ENCODE results near the gene GAST. TPM values are rescaled to one million over a fixed set of nuclear protein-coding genes. Genes with fewer than 3 reads are reported as not detected.

GAST gene
- total and polyA plus RNA-seq, 2 of the 13 experiments (the other 11 are each of a cell fraction or from before 2014, with no cell fraction given), result 0.32 to 0.42 TPM

DNA sequence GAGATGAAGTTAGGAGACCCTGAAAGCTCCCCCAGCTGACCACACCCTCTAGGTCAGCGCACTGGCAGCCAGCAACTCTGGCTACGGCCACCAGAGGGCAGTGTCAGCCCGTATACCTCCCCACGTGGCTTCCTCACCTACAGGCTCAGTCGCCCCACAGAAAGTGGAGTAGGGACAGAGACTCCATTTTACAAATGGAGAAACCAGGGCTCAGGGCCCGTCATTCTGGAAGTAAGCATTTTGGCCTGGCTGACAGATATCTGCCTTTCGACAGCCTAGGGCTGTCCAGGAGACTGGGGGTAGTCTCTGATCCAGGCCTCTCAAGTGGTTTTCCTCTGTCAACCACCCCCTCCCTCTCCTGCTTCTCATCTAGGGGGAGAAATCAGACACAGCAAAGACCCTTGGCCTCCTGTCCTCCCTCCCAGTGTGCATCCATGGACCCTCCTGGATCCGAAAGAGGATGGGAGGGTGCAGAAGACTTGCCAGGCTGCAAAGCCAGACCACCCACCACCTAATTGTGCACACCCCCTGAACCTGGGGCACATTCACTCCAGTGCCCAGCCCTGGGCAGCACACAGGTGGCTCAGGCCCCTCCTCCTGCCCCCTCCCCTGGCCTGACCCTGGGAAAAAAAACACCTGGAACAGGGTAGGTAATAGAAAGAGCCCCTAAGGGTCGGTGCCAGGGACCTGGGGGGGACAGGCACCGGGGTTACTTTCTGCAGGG, 26.1 kb downstream of the GAST start (continued):
- TF ChIP-seq ZNF329 (CRISPR knock-in tag; IDR thresholded peaks at IDR 0.05; ENCODE audit: low read depth) (0 out of 2 replicates have a peak, but pooled peaks have one; percentile 40), ZNF234 (CRISPR knock-in tag; conservative IDR thresholded peaks at IDR 0.05) (no peak), ZNF839 (CRISPR knock-in tag; IDR thresholded peaks at IDR 0.05; ENCODE audit: borderline replicate concordance) (no peak), ZNF251 (CRISPR knock-in tag; IDR thresholded peaks at IDR 0.05) (no peak), IRX3 (CRISPR knock-in tag; IDR thresholded peaks at IDR 0.05; ENCODE audit: borderline replicate concordance, low read depth) (no peak), ZNF558 (CRISPR knock-in tag; IDR thresholded peaks at IDR 0.05; ENCODE audit: borderline replicate concordance) (0 out of 2 replicates have a peak, but pooled peaks have one; percentile 37), CBX2 (IDR thresholded peaks at IDR 0.05; ENCODE audit: low read depth, low read length) (no peak), CBX2 (CRISPR knock-in tag; IDR thresholded peaks at IDR 0.05; ENCODE audit: low read depth) (no peak), RELA (CRISPR knock-in tag; IDR thresholded peaks at IDR 0.05) (0 out of 2 replicates have a peak, but pooled peaks have one; percentile 27), KAT2B (IDR thresholded peaks at IDR 0.05; ENCODE audit: borderline replicate concordance, low read depth, low read length) (no peak), GFI1 (CRISPR knock-in tag; IDR thresholded peaks at IDR 0.05; ENCODE audit: borderline replicate concordance) (no peak), ZMAT3 (CRISPR knock-in tag; conservative IDR thresholded peaks at IDR 0.05) (no peak), ZNF737 (CRISPR knock-in tag; IDR thresholded peaks at IDR 0.05; ENCODE audit: borderline replicate concordance) (no peak), ZNF747 (CRISPR knock-in tag; IDR thresholded peaks at IDR 0.05; ENCODE audit: borderline replicate concordance) (no peak), HMG20B (CRISPR knock-in tag; conservative IDR thresholded peaks at IDR 0.05) (no peak), ZNF772 (CRISPR knock-in tag; IDR thresholded peaks at IDR 0.05) (0 out of 2 replicates have a peak, but pooled peaks have one; percentile 48), ZNF672 (CRISPR knock-in tag; IDR thresholded peaks at IDR 0.05) (no peak), STAG1 (CRISPR knock-in tag; IDR thresholded peaks at IDR 0.05) (peak; percentile 100), ZNF232 (CRISPR knock-in tag; IDR thresholded peaks at IDR 0.05; ENCODE audit: borderline replicate concordance) (peak; percentile 81; the same call in 1 of the 2 replicates), ZNF790 (CRISPR knock-in tag; IDR thresholded peaks at IDR 0.05; ENCODE audit: borderline replicate concordance) (no peak), HNRNPUL1 (IDR thresholded peaks at IDR 0.05; ENCODE audit: low read depth, low read length) (no peak), MATR3 (CRISPR knock-in tag; IDR thresholded peaks at IDR 0.05) (no peak), ZNF564 (CRISPR knock-in tag; IDR thresholded peaks at IDR 0.05) (peak; percentile 53; the same call in 1 of the 2 replicates)
- TF ChIP-seq, protein P1, sequence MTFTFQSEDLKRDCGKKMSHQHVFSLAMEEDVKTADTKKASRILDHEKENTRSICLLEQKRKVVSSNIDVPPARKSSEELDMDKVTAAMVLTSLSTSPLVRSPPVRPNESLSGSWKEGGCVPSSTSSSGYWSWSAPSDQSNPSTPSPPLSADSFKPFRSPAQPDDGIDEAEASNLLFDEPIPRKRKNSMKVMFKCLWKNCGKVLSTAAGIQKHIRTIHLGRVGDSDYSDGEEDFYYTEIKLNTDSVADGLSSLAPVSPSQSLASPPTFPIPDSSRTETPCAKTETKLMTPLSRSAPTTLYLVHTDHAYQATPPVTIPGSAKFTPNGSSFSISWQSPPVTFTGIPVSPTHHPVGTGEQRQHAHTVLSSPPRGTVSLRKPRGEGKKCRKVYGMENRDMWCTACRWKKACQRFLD (CRISPR knock-in tag; IDR thresholded peaks at IDR 0.05; ENCODE audit: borderline replicate concordance), result no peak
- TF ChIP-seq, protein P2, sequence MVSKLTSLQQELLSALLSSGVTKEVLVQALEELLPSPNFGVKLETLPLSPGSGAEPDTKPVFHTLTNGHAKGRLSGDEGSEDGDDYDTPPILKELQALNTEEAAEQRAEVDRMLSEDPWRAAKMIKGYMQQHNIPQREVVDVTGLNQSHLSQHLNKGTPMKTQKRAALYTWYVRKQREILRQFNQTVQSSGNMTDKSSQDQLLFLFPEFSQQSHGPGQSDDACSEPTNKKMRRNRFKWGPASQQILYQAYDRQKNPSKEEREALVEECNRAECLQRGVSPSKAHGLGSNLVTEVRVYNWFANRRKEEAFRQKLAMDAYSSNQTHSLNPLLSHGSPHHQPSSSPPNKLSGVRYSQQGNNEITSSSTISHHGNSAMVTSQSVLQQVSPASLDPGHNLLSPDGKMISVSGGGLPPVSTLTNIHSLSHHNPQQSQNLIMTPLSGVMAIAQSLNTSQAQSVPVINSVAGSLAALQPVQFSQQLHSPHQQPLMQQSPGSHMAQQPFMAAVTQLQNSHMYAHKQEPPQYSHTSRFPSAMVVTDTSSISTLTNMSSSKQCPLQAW (CRISPR knock-in tag; IDR thresholded peaks at IDR 0.05), result no peak
- TF ChIP-seq, protein P3, sequence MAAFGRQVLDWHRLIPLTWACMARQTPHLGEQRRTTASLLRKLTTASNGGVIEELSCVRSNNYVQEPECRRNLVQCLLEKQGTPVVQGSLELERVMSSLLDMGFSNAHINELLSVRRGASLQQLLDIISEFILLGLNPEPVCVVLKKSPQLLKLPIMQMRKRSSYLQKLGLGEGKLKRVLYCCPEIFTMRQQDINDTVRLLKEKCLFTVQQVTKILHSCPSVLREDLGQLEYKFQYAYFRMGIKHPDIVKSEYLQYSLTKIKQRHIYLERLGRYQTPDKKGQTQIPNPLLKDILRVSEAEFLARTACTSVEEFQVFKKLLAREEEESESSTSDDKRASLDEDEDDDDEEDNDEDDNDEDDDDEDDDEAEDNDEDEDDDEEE (CRISPR knock-in tag; IDR thresholded peaks at IDR 0.05), result no peak
- TF ChIP-seq, protein P4, sequence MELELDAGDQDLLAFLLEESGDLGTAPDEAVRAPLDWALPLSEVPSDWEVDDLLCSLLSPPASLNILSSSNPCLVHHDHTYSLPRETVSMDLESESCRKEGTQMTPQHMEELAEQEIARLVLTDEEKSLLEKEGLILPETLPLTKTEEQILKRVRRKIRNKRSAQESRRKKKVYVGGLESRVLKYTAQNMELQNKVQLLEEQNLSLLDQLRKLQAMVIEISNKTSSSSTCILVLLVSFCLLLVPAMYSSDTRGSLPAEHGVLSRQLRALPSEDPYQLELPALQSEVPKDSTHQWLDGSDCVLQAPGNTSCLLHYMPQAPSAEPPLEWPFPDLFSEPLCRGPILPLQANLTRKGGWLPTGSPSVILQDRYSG (CRISPR knock-in tag; IDR thresholded peaks at IDR 0.05), result no peak

Data from HepG2 (cell line).